HepG2 (cell line): ENCODE data around the gene REELD1. TPM values are rescaled to one million over a fixed set of nuclear protein-coding genes. Genes with fewer than 3 reads are reported as not detected.

Source experiments
- ATAC-seq: fragments of 200-7000 bp; cut with Tn5 transposase; 3 replicates; pipeline ENCODE4 v1.9.1; 2020; ENCODE audit warnings: mild to moderate bottlenecking, moderate library complexity
- BruUV-seq: library from RNA; stranded (reverse); fragments of 400-500 nt; replicated peaks from 2 replicates; lab custom pipeline; 2021; lab: Mats Ljungman, UMichigan
- CTCF ChIA-PET: fragments of 300-600 bp; formaldehyde crosslinking; extraction: SDS; loops from one replicate; lab custom pipeline; 2021; ENCODE audit warnings: low total read pairs, inconsistent platforms, low intra/inter-chr PET ratio; lab: Yijun Ruan, JAX
- POLR2A ChIA-PET: fragments of 350-600 bp; sonication (Branson Sonifier 250); formaldehyde crosslinking; loops from one replicate; lab custom pipeline; 2020; ENCODE audit warnings: antibody characterized with exemption, inconsistent platforms; lab: Yijun Ruan, JAX
- DNase-seq: peaks from one replicate; pipeline ENCODE4 v3.0.0-alpha.2; 2015; ENCODE audit warnings: low spot score
- FAIRE-seq: peaks from 3 replicates; lab custom pipeline; 2011; peaks lifted over from hg19 to GRCh38; lab: Jason Lieb, UNC
- H2AFZ ChIP-seq: one replicate; pipeline ENCODE4 v1.6.1; 2011; ENCODE audit warnings: low read length, inconsistent platforms
- H3K27ac ChIP-seq: fragments of 300-600 bp; 3 replicates; pipeline ENCODE4 v1.8.0; 2011; ENCODE audit warnings: mixed run types, mild to moderate bottlenecking, mixed read lengths, low read length, inconsistent platforms; ENCODE audit not compliant: insufficient read depth; ENCODE audit errors: extremely low read length
- H3K27me3 ChIP-seq, 2 experiments: fragments of 200-600 bp in 1 of 2; 2 replicates in 1 of 2; 3 replicates in 1 of 2; pipeline versions ENCODE4 v1.6.0 to v1.8.0; 2011; ENCODE audit warnings: low read length in 2 of 2, mild to moderate bottlenecking in 2 of 2, moderate library complexity in 2 of 2, inconsistent platforms in 1 of 2; ENCODE audit not compliant: insufficient read depth in 2 of 2, control insufficient read depth in 1 of 2
- H3K36me3 ChIP-seq, 2 experiments: fragments of 200-600 bp in 1 of 2; replicated peaks in 1 of 2; 2 replicates in 1 of 2; 3 replicates in 1 of 2; pipeline versions ENCODE4 v1.5.1 to v1.8.0; 2011; ENCODE audit warnings: low read length in 2 of 2, inconsistent platforms in 1 of 2; ENCODE audit not compliant: insufficient read depth in 2 of 2, control insufficient read depth in 1 of 2
- H3K4me1 ChIP-seq: 2 replicates; pipeline ENCODE4 v1.5.1; 2012; ENCODE audit warnings: low read length, inconsistent platforms; ENCODE audit not compliant: insufficient read depth
- H3K4me2 ChIP-seq: 2 replicates; pipeline ENCODE4 v1.6.0; 2011; ENCODE audit warnings: low read depth, low read length, inconsistent platforms
- H3K4me3 ChIP-seq, 3 experiments: fragments of 200-600 bp in 1 of 3; sonication (generic), shearing (Covaris generic) in 1 of 3; replicated peaks in 1 of 3; 2 replicates each; pipeline ENCODE4 v1.5.1; 2011 to 2016; ENCODE audit warnings: low read length in 3 of 3, inconsistent platforms in 2 of 3, low read depth in 2 of 3, mild to moderate bottlenecking in 2 of 3, control low read depth in 1 of 3, mixed read lengths in 1 of 3; ENCODE audit not compliant: insufficient read depth in 1 of 3
- H3K79me2 ChIP-seq: one replicate; pipeline ENCODE4 v1.6.1; 2011; ENCODE audit warnings: low read length, inconsistent platforms; ENCODE audit not compliant: insufficient read depth
- H3K9ac ChIP-seq: 2 replicates; pipeline ENCODE4 v1.6.0; 2011; ENCODE audit warnings: mild to moderate bottlenecking, low read depth, low read length, inconsistent platforms; ENCODE audit not compliant: insufficient read depth
- H3K9me3 ChIP-seq: 2 replicates; pipeline ENCODE4 v1.5.1; 2012; ENCODE audit warnings: mild to moderate bottlenecking, low read length
- H4K20me1 ChIP-seq: 2 replicates; pipeline ENCODE4 v1.6.0; 2011; ENCODE audit warnings: inconsistent platforms, mild to moderate bottlenecking, low read length, moderate library complexity; ENCODE audit not compliant: insufficient read depth
- ARHGAP35 ChIP-seq: sonication (generic); formaldehyde crosslinking; IDR thresholded peaks from 2 replicates; pipeline ENCODE4 v1.9.0; 2022; ENCODE audit warnings: mild to moderate bottlenecking, inconsistent platforms, moderate library complexity, missing genetic modification reagents, borderline replicate concordance
- CENPX ChIP-seq: sonication (generic); formaldehyde crosslinking; IDR thresholded peaks from 2 replicates; pipeline ENCODE4 v1.9.0; 2021; ENCODE audit warnings: mild to moderate bottlenecking, missing genetic modification reagents, moderate library complexity
- DZIP1 ChIP-seq: sonication (generic); formaldehyde crosslinking; IDR thresholded peaks from 2 replicates; pipeline ENCODE4 v1.5.0; 2020; ENCODE audit warnings: mild to moderate bottlenecking, missing genetic modification reagents
- EEA1 ChIP-seq: sonication (generic); formaldehyde crosslinking; IDR thresholded peaks from 2 replicates; pipeline ENCODE4 v1.5.1; 2020; ENCODE audit warnings: mild to moderate bottlenecking, missing genetic modification reagents, borderline replicate concordance
- HCFC1 ChIP-seq: fragments of 150-350 bp; IDR thresholded peaks from 2 replicates; pipeline ENCODE4 v1.6.1; 2014; ENCODE audit warnings: low read depth, low read length
- IKZF4 ChIP-seq: sonication (generic); formaldehyde crosslinking; IDR thresholded peaks from 2 replicates; pipeline ENCODE4 v1.5.1; 2020; ENCODE audit warnings: borderline replicate concordance, mild to moderate bottlenecking, low read depth, missing genetic modification reagents; ENCODE audit errors: not compliant biosample characterization
- NCOA5 ChIP-seq: sonication (generic); formaldehyde crosslinking; IDR thresholded peaks from 2 replicates; pipeline ENCODE4 v1.4.0; 2020; ENCODE audit warnings: missing genetic modification reagents
- RARG ChIP-seq: sonication (generic); formaldehyde crosslinking; IDR thresholded peaks from 2 replicates; pipeline ENCODE4 v1.4.0; 2020; ENCODE audit warnings: low read depth, mild to moderate bottlenecking, missing genetic modification reagents
- TCF7 ChIP-seq: sonication (generic); IDR thresholded peaks from 2 replicates; pipeline ENCODE4 v1.6.1; 2016; ENCODE audit warnings: antibody characterized with exemption, low read depth
- ZNF18 ChIP-seq: sonication (generic); formaldehyde crosslinking; IDR thresholded peaks from 2 replicates; pipeline ENCODE4 v1.8.0; 2022; ENCODE audit warnings: mild to moderate bottlenecking, missing genetic modification reagents; ENCODE audit not compliant: insufficient replicate concordance
- ZNF567 ChIP-seq: sonication (generic); formaldehyde crosslinking; IDR thresholded peaks from 2 replicates; pipeline ENCODE4 v1.8.1; 2023; ENCODE audit warnings: mild to moderate bottlenecking, missing genetic modification reagents, borderline replicate concordance
- WGBS: methylation state at CpG from one replicate; pipeline ENCODE4 v1.1.6; 2017; ENCODE audit warnings: low lambda C conversion rate; 5-methylcytosine and 5-hydroxymethylcytosine counted together
- in situ Hi-C: cut with HindIII; loops from 2 replicates; pipeline ENCODE4 v1.10.0; 2017; ENCODE audit warnings: low pct_unique_long_range_greater_than_20kb; ENCODE audit not compliant: extremely low pct_ligation_motif_present
- intact Hi-C: fragments of 100-400 bp; cut with micrococcal nuclease; formaldehyde crosslinking; loops from one replicate; pipeline ENCODE4 v1.10.0; 2022; ENCODE audit not compliant: unreplicated experiment
- polyA plus RNA-seq, 8 experiments: library from polyadenylated mRNA; depleted of rRNA in 3 of 8; stranded (reverse) in 7 of 8; unstranded in 1 of 8; fragments of >200 nt; fragmentation: Illumina TruSeq in 4 of 8; extraction: Trizol in 4 of 8; gene quantifications; 2 replicates each; pipeline versions ENCODE4 v1.2.1 to v1.2.3, GENCODE V29; 2011 to 2016; ENCODE audit warnings: low read depth in 4 of 8, missing spikeins in 1 of 8, mixed read lengths in 1 of 8; ENCODE audit not compliant: insufficient read depth in 1 of 8
- total RNA-seq, 5 experiments: library from RNA; depleted of rRNA; stranded (reverse); fragments of >200 nt; fragmentation: Illumina TruSeq; extraction: Trizol; gene quantifications; 2 replicates each; pipeline ENCODE4 v1.2.3, GENCODE V29; 2016; ENCODE audit warnings: low read depth in 1 of 5

The REELD1 gene
- total and polyA plus RNA-seq, 2 of the 13 experiments (the other 11 are each of a cell fraction or from before 2014, with no cell fraction given) = 0.04 to 0.26 TPM

GRCh38 chr4:146222313-146222712 lies 8.0 kb downstream of the REELD1 start:
- DNase-seq = no peak
- Histone ChIP-seq H3K4me1 (no peaks in the 10 kb centered on the region), H3K27me3 (peaks cover 0 to 13% of the 10 kb centered on the region in 2 experiments; a peak in 2 of 5 replicates), H3K36me3 (no peaks in the 10 kb centered on the region), H3K79me2 (no peaks in the 10 kb centered on the region), H4K20me1 (no peaks in the 10 kb centered on the region), H3K27ac (no peak overlapping the region), H2AFZ (no peak overlapping the region), H3K4me2 (no peak overlapping the region), H3K4me3 (no peak overlapping the region), H3K9ac (no peak overlapping the region), H3K9me3 (no peaks in the 10 kb centered on the region)
- no peak for TF ChIP-seq DZIP1
- TF ChIP-seq IKZF4 (CRISPR knock-in tag) = no peak
- no peak for TF ChIP-seq ARHGAP35 (CRISPR knock-in tag)
- TF ChIP-seq NCOA5 (CRISPR knock-in tag) = no peak
- TF ChIP-seq RARG (CRISPR knock-in tag) = no peak
- TF ChIP-seq CENPX (CRISPR knock-in tag) = no peak
- TF ChIP-seq ZNF567 (CRISPR knock-in tag) = no peak
- no peak for TF ChIP-seq HCFC1
- TF ChIP-seq ZNF18 = no peak
- no peak for TF ChIP-seq TCF7
- no peak for TF ChIP-seq EEA1
- CTCF ChIA-PET = no interaction called here
- POLR2A ChIA-PET = no interaction called here
- no TSS peak for BruUV-seq
- intact Hi-C loops = no loop called here
- WGBS = 30% methylated on average over 8 of the region's 8 CpGs
- in situ Hi-C loops = no loop called here
- no peak for ATAC-seq
- FAIRE-seq = no peak
